ENCODE results near the gene PLA1A. TPM values are rescaled to one million over a fixed set of nuclear protein-coding genes. Genes with fewer than 3 reads are reported as not detected.

Gene PLA1A
- total RNA-seq, 2 donors from 2014 or later = 0.58 to 1.3 TPM

DNA sequence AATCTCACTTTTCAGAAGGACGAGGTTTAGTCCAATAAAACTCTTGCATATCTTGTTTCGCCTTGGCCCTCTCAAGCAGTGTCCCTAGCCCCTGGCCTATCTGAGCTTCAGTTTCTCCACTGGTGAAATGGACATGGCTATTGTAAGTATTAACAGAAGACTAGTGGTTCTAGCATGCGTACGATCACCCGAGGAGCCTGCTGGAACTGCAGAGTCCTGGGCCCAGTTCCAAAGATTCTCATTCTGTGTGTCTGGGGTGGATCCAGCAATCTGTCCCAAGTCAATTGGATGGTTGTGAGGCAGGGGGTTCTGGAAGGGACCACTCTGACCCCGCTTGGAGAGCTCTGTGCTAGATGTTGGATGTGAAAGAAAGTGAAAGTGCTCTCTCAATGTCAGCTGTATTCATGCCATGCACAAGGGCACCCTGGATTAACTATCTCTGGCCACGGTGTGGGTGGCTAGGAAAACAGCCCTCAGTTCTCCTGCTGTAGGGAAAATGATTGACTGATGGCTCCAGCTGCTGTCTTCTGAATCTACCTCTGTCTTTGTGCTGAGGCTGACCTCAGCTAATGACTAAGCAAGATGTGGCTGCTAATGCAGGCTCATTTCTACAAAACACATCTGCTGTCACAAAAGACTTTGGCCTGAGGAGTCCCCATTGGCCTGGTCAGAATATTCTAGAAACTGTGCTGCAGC lies 1.9 kb upstream of the PLA1A start:
- Histone ChIP-seq H3K9me3 (no peaks in the 10 kb centered on the region), H3K27me3 (no peaks in the 10 kb centered on the region), H3K27ac (no peak overlapping the region), H3K4me3 (no peak overlapping the region), H3K9ac (ENCODE audit: low read depth in 2 of 2, low read length in 2 of 2) (no peak overlapping the region), H3K4me1 (no peaks in the 10 kb centered on the region), H3K36me3 (no peaks in the 10 kb centered on the region)
- DNase-seq = no peak
- TF ChIP-seq, protein P1, sequence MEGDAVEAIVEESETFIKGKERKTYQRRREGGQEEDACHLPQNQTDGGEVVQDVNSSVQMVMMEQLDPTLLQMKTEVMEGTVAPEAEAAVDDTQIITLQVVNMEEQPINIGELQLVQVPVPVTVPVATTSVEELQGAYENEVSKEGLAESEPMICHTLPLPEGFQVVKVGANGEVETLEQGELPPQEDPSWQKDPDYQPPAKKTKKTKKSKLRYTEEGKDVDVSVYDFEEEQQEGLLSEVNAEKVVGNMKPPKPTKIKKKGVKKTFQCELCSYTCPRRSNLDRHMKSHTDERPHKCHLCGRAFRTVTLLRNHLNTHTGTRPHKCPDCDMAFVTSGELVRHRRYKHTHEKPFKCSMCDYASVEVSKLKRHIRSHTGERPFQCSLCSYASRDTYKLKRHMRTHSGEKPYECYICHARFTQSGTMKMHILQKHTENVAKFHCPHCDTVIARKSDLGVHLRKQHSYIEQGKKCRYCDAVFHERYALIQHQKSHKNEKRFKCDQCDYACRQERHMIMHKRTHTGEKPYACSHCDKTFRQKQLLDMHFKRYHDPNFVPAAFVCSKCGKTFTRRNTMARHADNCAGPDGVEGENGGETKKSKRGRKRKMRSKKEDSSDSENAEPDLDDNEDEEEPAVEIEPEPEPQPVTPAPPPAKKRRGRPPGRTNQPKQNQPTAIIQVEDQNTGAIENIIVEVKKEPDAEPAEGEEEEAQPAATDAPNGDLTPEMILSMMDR (IDR thresholded peaks at IDR 0.05) = no peak
- intact Hi-C loops (cut with DNase I) = no loop called here

DNA sequence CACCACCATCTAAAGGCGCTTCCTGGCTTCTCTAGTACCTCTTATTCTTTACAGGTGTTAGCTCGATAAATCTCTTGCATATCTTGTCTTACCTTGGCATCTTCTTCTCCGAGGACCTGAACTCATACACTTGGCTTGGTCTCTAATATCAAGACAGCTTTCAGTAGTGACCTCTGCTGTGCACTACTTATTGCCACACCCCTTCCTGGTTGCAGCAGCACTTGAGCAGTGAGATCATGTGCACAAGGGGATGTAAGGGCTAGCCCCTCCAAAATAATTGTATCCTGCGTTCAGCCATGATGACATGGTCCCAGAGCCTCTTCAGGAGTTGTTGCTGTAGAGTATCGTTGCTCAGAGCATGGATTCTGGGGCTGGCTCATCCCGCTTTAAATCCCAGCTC lies 1.3 kb upstream of the PLA1A start:
- Histone ChIP-seq H3K36me3 (no peaks in the 10 kb centered on the region), H3K4me1 (no peaks in the 10 kb centered on the region), H3K27me3 (no peaks in the 10 kb centered on the region), H3K9ac (ENCODE audit: low read depth in 2 of 2, low read length in 2 of 2) (no peak overlapping the region), H3K4me3 (no peak overlapping the region), H3K27ac (no peak overlapping the region), H3K9me3 (no peaks in the 10 kb centered on the region)
- intact Hi-C loops (cut with DNase I) = no loop called here
- no peak for DNase-seq
- TF ChIP-seq, protein P1 (IDR thresholded peaks at IDR 0.05) = no peak

DNA sequence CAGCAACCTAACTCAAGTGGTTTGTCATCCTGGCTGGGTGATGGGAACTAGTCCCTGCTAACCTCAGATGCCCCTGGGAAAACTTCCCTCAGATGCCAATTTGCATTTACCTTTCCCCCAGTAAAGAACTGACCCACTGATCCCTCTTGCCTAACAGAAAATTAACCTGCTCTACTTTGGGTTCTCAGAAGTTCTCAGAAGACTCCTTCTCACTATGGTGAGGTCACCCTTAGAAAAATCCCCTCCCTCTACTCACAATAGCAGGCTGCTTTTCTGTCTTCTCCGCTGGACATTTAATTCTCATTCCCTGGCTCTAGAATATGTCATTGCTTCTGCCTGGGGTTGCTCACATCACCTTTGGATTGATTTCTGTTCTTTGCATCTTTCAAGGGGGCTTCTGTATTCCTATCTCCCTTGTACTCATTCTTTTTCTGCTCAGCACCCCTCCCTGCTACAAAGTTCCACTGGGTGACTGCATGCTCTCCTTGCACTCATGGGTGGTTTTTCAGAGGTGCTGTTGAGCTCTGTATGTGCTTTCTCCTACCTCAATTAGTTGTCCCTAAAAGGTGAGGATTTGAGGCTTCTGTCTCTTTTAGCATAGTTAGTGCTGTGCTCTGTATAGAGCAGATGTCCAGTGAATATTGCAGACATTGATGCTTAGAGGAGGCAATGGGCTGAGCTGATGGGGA lies 869 bp downstream of the PLA1A start:
- no peaks in the 10 kb centered on the region for H3K36me3 ChIP-seq
- no peaks in the 10 kb centered on the region for H3K27me3 ChIP-seq
- no peak overlapping the region for H3K9ac ChIP-seq (ENCODE audit: low read depth in 2 of 2, low read length in 2 of 2)
- H3K9me3 ChIP-seq = no peaks in the 10 kb centered on the region
- TF ChIP-seq, protein P1 (IDR thresholded peaks at IDR 0.05) = no peak
- no peak for DNase-seq
- no peak overlapping the region for H3K4me3 ChIP-seq
- no peak overlapping the region for H3K27ac ChIP-seq
- intact Hi-C loops (cut with DNase I) = no loop called here
- no peaks in the 10 kb centered on the region for H3K4me1 ChIP-seq

DNA sequence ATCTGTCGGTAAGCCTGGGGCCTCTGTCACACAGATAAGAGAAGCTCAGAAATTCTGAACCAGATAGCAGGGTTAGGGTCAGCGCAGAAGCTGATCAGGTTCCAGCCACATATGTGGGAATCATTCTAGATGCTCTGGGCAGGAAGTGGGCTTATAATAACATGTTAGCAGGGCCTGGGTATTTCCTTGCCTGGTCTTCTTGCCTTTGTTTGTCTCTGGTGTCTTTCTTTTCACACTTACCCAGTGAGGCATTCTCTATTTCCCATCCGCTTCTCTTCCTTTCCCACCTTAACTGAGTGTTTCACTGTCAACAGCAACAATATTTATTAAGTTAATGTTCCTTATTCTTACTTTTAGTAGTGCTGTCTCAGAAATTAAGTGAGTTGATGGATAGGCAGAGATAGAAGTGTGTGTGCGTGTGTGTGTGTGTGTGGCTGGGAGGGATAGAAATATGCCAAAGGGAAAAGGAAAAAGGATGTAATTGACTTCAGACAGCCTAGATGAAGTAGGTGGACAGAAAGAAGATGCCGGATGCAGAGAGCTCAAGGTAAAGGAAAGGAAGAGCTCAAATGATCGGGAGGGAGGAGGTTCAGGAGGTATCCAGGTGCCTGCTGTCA lies 2.0 kb downstream of the PLA1A start:
- intact Hi-C loops (cut with DNase I) = no loop called here
- Histone ChIP-seq H3K36me3 (no peaks in the 10 kb centered on the region), H3K4me3 (no peak overlapping the region), H3K9ac (ENCODE audit: low read depth in 2 of 2, low read length in 2 of 2) (no peak overlapping the region), H3K9me3 (no peaks in the 10 kb centered on the region), H3K27me3 (no peaks in the 10 kb centered on the region), H3K4me1 (no peaks in the 10 kb centered on the region), H3K27ac (no peak overlapping the region)
- TF ChIP-seq, protein P1 (IDR thresholded peaks at IDR 0.05) = no peak
- DNase-seq = no peak

DNA sequence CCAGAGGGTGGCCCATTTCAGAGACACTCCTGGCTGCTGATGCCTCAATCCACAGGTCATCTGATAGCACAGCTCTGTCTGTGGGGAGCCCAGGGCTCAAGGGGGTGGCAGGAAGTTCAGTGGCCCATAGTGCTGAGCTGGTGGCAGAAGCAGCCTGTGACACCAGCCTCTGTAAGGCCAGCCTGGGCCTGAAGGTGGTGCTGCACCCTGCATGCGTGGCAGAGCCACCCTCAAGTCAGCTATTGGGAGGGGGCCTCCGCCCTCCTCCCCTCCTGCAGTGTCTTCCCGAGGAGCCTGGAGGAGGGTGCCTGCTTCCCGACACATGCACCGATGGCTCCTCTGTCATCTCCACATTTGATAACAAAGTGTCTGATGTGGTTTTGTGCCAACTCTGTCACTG lies 3.0 kb downstream of the PLA1A start:
- TF ChIP-seq, protein P1 (IDR thresholded peaks at IDR 0.05) = peak; percentile 25
- no peak overlapping the region for H3K27ac ChIP-seq
- no peaks in the 10 kb centered on the region for H3K27me3 ChIP-seq
- no peak for DNase-seq
- no peaks in the 10 kb centered on the region for H3K9me3 ChIP-seq
- H3K36me3 ChIP-seq = no peaks in the 10 kb centered on the region
- no peaks in the 10 kb centered on the region for H3K4me1 ChIP-seq
- H3K9ac ChIP-seq (ENCODE audit: low read depth in 2 of 2, low read length in 2 of 2) = no peak overlapping the region
- intact Hi-C loops (cut with DNase I) = no loop called here
- no peak overlapping the region for H3K4me3 ChIP-seq

Measured in colonic mucosa (tissue), 4 donors.